ENCODE measurements around the gene C4orf50.
"Not testable (repeated sequence)": the region's sequence is repeated elsewhere in the genome, so short reads cannot be mapped to it uniquely, and the experiment has no call there.

The C4orf50 gene

DNA sequence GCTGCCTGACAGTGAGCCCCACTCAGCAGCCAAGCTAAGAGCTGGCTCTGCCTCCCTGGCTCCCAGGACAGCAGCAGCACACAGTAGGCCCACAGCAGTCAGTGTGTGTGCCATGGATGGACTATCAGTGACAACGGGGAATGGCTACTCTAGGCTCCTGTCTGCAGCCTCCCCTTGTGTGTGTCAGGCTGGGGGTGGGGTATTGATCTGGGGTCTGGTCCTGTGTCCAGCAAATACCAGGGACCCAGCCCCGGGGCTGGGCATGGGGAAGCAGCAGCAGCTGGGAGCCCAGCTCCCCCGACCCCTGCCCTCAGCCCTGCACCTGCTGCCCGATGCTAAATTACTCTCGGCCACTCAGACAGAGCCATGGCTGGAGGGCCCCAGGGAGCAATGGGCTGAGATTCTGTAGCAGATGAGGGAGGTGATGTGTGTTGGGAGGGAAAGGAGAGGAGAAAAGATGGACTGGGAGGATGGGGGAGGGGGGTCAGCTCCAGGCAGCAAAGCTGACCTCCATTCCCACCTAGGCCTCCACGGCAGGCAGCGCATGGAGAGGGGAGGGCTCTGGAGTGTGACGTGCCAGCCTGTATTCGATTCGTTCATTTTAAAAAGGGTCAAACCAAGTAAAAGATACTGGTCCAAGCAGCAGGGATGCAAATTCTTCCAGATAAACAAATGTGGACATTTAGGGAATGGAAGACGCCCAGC is 64.0 kb downstream of the C4orf50 start:
- DNase-seq (ENCODE audit: low read depth): no peak
- H3K4me3 ChIP-seq (ENCODE audit: low read depth, low read length): no peak overlapping the region
- TF ChIP-seq CTCF (IDR thresholded peaks at IDR 0.05; ENCODE audit: low read depth, low read length, missing control alignments): no peak

DNA sequence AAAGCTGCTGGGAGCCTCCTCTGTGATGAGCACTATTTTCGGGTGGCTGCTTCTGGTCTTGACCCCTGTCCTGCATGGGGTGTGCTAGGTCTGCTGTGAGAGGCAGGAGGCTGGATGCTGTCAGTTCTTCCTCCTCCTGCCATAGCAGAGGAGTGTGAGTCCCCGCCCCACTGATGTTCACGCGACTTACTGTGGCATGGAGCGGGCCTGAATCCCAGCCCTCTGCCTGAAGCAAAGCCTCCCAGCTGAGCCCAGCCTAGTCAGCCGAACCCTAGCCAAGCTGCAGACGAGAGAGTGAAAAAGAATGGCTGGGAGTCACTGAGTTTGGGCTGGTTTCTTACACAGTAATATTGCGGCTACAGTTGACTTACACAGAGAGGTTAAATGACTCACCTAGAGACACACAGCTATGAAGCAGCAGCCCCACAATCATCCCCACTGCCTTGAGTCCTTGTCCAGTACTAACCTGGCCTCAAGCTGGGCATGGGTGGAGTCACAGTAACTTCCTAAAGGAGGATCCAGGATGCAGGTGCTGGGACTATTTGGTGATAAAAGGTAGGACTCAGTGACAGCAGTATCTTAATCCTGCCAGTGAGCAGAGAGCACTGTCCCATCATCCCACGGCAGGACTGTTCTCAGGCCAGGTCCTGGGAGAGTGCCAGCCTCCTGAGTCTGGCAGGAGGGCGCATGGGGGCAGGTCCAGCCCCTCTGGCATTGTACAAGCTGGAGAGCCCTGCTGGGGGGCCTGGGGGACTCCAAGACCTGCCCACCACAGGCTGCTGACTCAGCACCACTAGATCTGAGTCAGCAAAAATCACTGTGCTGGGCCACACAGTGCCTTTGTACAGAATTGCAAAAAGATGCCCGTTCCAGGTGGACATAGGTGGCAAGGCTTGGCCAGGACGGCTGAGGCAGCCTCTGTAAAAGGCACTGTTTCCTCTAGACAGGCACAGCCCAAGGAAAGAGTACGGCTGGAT is 65.0 kb downstream of the C4orf50 start:
- no peak for DNase-seq (ENCODE audit: low read depth)
- no peak for TF ChIP-seq CTCF (IDR thresholded peaks at IDR 0.05; ENCODE audit: low read depth, low read length, missing control alignments)
- no peak overlapping the region for H3K4me3 ChIP-seq (ENCODE audit: low read depth, low read length)

GRCh38 chr4:5952286-5952974 is 65.8 kb downstream of the C4orf50 start:
- no peak for TF ChIP-seq CTCF (IDR thresholded peaks at IDR 0.05; ENCODE audit: low read depth, low read length, missing control alignments)
- no peak for DNase-seq (ENCODE audit: low read depth)
- H3K4me3 ChIP-seq (ENCODE audit: low read depth, low read length): no peak overlapping the region

GRCh38 chr4:5946653-5947052 is 71.6 kb downstream of the C4orf50 start:
- not testable (repeated sequence) for DNase-seq (ENCODE audit: low read depth); H3K4me3 ChIP-seq (ENCODE audit: low read depth, low read length)

DNA sequence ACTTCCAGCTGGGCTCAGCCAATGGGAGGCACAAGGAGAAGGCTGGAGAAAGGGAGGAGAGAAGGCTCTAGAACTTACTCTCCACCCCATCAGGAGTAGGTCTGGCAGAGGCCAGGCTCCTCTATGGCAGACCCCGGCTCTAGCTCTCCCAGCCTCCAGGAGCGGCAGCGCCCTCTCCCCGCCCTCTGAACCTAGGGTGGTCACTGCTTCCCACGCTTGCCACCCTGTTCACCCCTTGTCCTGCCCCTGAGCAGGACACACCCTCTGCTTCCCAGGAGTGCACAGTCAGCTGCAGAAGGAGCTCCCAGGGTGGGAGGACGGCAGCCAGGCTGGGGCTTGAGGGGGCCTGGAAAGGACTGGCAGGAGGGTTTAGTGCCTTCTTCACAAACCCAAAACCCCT is 72.3 kb downstream of the C4orf50 start:
- H3K4me3 ChIP-seq (ENCODE audit: low read depth, low read length): no peak overlapping the region
- TF ChIP-seq CTCF (IDR thresholded peaks at IDR 0.05; ENCODE audit: low read depth, low read length, missing control alignments): no peak
- DNase-seq (ENCODE audit: low read depth): no peak

DNA sequence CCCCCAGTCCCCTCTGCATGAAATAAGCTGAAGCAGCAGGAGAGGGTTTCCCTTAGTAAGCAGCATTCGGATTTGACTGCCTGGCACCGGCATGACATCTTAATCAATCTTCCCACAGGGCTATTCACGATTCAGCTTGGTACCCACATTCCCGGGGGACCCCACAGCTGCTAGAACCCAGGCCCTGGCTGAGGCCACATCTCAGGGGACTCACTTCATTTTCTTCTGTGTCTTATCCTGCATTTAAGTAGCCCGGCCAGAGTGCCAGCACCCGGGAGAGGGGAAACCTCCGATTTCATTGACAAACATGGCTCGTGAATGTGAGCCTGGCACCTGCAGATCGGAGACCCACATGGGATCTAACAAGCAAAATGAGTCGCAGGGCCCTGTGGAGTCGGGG is 73.1 kb downstream of the C4orf50 start:
- no peak overlapping the region for H3K4me3 ChIP-seq (ENCODE audit: low read depth, low read length)
- no peak for DNase-seq (ENCODE audit: low read depth)
- TF ChIP-seq CTCF (IDR thresholded peaks at IDR 0.05; ENCODE audit: low read depth, low read length, missing control alignments): no peak

- TF ChIP-seq CTCF (IDR thresholded peaks at IDR 0.05; ENCODE audit: low read depth, low read length, missing control alignments): no peak
- DNase-seq (ENCODE audit: low read depth): no peak
- no peak overlapping the region for H3K4me3 ChIP-seq (ENCODE audit: low read depth, low read length)
These were observed 74.7 kb downstream of the C4orf50 start for GRCh38 chr4:5943561-5943960.

Measured in GM12864 (cell line).